HG03159 (cell line): ENCODE results near the gene GPR65.
"Not testable (repeated sequence)": the region's sequence is repeated elsewhere in the genome, so short reads cannot be mapped to it uniquely, and the experiment has no call there.

Experiments used
- ATAC-seq: cut with Tn5 transposase; IDR thresholded peaks from one replicate; pipeline ENCODE4 v1.9.1; 2021; ENCODE audit warnings: mild to moderate bottlenecking, moderate library complexity; ENCODE audit not compliant: unreplicated experiment

The GPR65 gene

DNA sequence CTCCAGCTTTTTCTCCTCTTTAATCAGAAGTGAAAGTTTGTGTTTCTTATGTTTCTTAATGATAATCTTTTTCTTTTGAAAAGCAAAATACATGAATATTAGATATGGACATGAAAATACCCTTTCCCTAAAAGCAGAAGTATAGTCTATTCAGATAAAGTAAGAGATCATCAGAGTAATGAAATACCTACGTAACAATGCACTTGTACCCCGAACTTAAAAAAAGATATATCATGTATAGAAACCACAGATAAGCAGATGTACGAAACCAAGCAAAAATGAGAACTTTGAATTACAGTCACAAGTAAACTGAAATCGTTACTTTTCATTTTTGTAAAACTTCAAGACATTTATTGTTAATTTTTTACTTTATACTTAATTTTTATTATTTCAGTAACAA lies 1.5 kb upstream of the GPR65 start:
- no peak for ATAC-seq

DNA sequence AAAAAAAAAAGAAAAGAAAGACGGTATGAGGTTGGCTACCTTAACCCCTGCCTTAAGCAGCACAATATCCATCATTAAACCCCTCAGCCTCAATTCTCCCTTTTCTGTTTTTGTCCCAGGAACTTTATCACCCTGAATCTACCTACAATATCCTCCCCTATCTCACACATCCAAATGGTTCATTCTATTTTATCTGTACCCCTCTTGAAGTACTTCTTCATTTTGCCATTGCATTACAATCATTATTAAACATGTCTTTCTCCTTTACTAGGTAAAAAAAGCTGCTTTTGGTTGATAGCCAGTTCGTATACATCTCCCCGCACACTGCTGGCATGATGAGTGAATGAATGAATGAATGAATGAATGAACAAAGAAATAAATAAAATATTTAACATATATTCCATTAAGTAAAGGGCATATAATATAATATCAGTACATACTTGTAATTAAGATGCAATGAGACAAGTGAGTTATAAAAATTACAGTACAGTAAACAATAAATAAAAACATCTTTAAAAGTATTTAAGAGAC lies 364 bp upstream of the GPR65 start:
- ATAC-seq = no peak

DNA sequence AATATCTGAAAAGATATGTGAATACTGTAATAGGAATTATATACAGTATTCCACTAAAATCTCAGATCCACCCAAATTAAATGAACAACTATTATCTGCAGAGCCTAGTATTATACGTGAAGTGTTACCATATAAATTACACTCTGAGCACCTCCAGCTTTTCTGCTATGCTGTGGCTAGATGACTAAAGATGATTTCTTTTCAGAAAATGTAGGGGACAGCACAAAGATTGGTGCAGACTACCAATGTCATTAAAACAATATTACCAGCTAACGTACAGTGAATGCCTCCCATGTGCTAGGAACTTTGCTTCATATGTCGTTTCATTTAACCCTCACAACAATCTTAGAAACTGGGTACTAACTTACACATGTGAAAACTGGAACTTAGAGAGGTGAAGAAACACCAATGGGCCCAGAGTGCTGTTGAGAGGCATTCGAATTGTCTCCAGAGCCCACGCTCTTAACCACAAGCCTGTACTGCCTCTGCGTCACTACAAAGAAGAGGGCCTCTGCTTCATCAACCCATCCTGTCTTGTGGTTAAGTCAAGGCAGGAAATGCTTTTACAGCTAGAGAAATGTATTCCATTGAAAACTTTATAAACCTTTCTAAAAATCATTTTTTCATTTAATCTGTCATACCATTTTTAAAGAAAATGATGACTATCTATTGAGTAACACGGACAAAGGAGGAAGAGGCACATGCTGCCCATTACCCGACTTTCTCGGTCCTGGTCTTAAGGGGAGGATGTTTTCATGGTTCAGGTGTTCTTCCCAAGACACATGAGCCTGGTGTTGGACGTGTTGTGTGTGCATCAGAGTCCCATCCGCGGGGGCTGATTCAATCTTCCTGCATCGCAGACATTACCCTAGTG lies 1.3 kb downstream of the GPR65 start:
- peak; percentile 80 for ATAC-seq

GRCh38 chr14:88007608-88008007 lies 2.7 kb downstream of the GPR65 start:
- ATAC-seq = no peak

GRCh38 chr14:88008039-88008742 lies 3.3 kb downstream of the GPR65 start:
- no peak for ATAC-seq

- no peak for ATAC-seq
Observed at GRCh38 chr14:88009486-88009885, 4.6 kb downstream of the GPR65 start.

DNA sequence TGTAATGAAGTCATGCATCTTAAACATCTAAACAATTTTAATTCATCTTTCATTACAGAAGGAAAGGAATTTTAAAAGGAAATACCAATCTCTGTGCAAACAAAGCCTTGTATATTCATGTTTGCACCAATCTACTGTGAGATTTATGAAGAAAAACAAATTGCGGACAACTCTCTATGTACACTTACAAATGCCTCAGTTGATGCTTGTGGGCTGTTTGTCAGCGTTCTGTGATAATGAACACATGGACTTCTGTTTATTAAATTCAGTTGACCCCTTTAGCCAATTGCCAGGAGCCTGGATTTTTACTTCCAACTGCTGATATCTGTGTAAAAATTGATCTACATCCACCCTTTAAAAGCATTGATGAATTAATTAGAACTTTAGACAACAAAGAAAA lies 5.4 kb downstream of the GPR65 start:
- no peak for ATAC-seq

- ATAC-seq = no peak
Observed at GRCh38 chr14:88012495-88012894, 7.6 kb downstream of the GPR65 start.

GRCh38 chr14:88013750-88014349 lies 8.9 kb downstream of the GPR65 start:
- ATAC-seq = peak; percentile 98

- no peak for ATAC-seq
Observed at GRCh38 chr14:88016768-88017167, 11.8 kb downstream of the GPR65 start.

GRCh38 chr14:88017535-88017934 lies 12.6 kb downstream of the GPR65 start:
- no peak for ATAC-seq

DNA sequence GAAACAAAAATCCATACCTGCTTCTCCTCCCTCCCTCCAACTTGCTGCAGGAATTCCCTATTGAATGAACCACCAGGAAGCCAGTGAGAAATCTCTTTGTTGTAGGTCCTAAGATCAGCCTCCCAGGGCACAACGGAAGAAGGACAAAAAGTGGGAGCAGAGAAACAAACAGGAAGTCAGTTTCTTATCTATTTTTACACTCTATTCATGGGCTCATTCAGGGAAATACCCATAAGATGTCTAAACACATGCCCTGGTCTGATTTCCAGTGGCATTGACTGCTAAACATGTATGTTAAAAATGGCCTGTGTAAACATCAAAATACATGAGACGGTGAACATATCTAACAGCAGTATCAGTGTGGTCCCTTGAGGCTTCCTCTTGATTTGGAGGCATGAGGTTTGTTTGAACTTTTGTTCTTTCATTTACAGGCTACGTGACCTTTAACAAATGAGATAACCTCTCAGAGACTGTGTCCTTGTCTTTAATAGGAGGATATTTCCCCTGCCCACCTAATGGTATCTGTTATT lies 18.8 kb downstream of the GPR65 start:
- ATAC-seq = peak; percentile 41

- ATAC-seq = not testable (repeated sequence)
Observed at GRCh38 chr14:88024252-88025086, 19.5 kb downstream of the GPR65 start.

GRCh38 chr14:88025313-88025712 lies 20.4 kb downstream of the GPR65 start:
- no peak for ATAC-seq

DNA sequence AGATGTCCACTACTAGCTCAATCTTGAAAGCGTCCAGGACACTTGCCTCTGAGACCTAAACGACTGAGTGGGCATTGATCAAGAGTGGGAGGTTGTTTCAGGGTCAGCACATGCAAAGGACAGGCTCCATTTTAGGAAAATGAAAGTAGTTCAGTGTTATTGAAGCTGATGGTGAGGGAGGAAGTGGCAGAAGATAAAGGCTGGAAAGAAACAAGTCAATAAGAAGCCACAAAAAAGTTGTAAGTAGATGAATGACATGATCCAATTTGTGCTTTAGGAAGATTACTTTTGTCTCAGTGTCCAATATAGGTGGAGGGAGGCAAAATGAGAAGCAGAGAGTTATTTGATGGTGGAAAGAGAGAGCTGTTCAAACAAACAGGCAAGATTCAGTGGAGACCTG lies 22.0 kb downstream of the GPR65 start:
- no peak for ATAC-seq

- no peak for ATAC-seq
Observed at GRCh38 chr14:88029500-88029899, 24.6 kb downstream of the GPR65 start.

DNA sequence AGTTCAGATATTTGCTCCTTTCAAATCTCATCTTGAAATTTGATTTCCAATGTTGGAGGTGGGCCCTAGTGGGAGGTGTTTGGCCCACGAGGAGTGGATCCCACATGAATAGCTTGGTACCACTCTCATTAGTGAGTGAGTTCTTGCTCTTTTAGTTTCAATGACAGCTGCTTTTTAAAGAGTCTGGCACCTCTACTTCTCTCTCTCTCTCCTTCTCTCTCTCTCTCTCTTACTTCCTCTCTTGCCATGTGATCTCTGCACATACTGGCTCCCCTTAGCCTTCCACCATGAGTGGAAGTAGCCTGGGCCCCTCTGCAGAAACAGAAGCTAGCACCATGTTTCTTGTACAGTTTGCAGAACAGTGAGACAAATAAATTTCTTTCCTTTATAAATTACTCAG lies 25.1 kb downstream of the GPR65 start:
- ATAC-seq = no peak

DNA sequence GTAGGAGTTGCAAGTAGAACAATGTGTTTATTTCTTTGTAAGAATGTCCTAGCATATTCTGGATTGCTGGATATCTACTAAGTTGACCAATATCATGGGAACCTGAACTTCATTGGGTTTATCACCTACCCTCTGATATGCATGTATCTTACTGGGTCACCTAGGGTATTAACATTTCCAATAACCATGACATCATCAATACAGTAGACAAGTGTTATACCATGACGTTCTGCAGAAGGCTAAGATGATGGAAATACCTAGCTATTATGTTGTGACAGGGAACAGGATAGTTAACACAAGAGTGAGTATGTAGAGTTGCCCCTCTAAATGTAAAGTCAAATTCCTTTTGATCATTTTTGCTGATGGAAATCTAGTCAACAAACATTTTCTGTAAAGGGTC lies 26.0 kb downstream of the GPR65 start:
- ATAC-seq = no peak

GRCh38 chr14:88032373-88032772 lies 27.4 kb downstream of the GPR65 start:
- ATAC-seq = no peak

GRCh38 chr14:88034076-88034475 lies 29.1 kb downstream of the GPR65 start:
- ATAC-seq = no peak
